GM23338 (cell line): ENCODE results near the gene ANGPTL7. TPM values are rescaled to one million over a fixed set of nuclear protein-coding genes. Genes with fewer than 3 reads are reported as not detected.

ENCODE experiments used
- ATAC-seq: fragments of 200-7000 bp; cut with Tn5 transposase; 3 replicates; pipeline ENCODE4 v1.9.1; 2020
- DNase-seq: peaks from one replicate; pipeline ENCODE4 v3.0.0-alpha.2; 2015; ENCODE audit warnings: low spot score
- H2AFZ ChIP-seq: fragments of 200-600 bp; sonication (generic); 2 replicates; pipeline ENCODE4 v1.8.0; 2016; ENCODE audit warnings: antibody characterized with exemption, mild to moderate bottlenecking, moderate library complexity
- H3F3A ChIP-seq: fragments of 200-600 bp; sonication (generic); replicated peaks from 2 replicates; pipeline ENCODE4 v1.8.0; 2017; ENCODE audit warnings: antibody characterized with exemption, mixed run types, low read depth
- H3K27ac ChIP-seq: fragments of 200-600 bp; sonication (generic); 2 replicates; pipeline ENCODE4 v1.6.1; 2016; ENCODE audit warnings: low read depth
- H3K27me3 ChIP-seq: fragments of 200-600 bp; sonication (generic); 2 replicates; pipeline ENCODE4 v1.8.0; 2016; ENCODE audit warnings: mild to moderate bottlenecking, mixed run types, moderate library complexity; ENCODE audit not compliant: insufficient read depth
- H3K36me3 ChIP-seq: fragments of 200-600 bp; sonication (generic); 2 replicates; pipeline ENCODE4 v1.8.0; 2016; ENCODE audit warnings: mild to moderate bottlenecking; ENCODE audit not compliant: insufficient read depth
- H3K4me1 ChIP-seq: fragments of 200-600 bp; sonication (generic); 2 replicates; pipeline ENCODE4 v1.8.0; 2016; ENCODE audit warnings: mild to moderate bottlenecking, moderate library complexity; ENCODE audit not compliant: insufficient read depth
- H3K4me2 ChIP-seq: fragments of 200-600 bp; sonication (generic); 2 replicates; pipeline ENCODE4 v1.7.1; 2017; ENCODE audit warnings: mixed run types
- H3K4me3 ChIP-seq: fragments of 200-600 bp; sonication (generic); 2 replicates; pipeline ENCODE4 v1.6.1; 2016; ENCODE audit warnings: mixed run types
- H3K79me2 ChIP-seq: fragments of 200-600 bp; sonication (generic); replicated peaks from 2 replicates; pipeline ENCODE4 v1.8.0; 2017; ENCODE audit warnings: mild to moderate bottlenecking; ENCODE audit not compliant: insufficient read depth
- H3K9me2 ChIP-seq: fragments of 200-600 bp; sonication (generic); 2 replicates; pipeline ENCODE4 v1.8.0; 2017; ENCODE audit not compliant: insufficient read depth
- H4K20me1 ChIP-seq: fragments of 200-600 bp; sonication (generic); replicated peaks from 2 replicates; pipeline ENCODE4 v1.8.0; 2017; ENCODE audit warnings: mild to moderate bottlenecking; ENCODE audit not compliant: insufficient read depth
- H3K27ac Mint-ChIP-seq: 2 replicates; pipeline ENCODE4 v1.8.0; 2020; ENCODE audit warnings: inconsistent platforms, mild to moderate bottlenecking, moderate library complexity, mixed read lengths
- H3K27me3 Mint-ChIP-seq: 3 replicates; pipeline ENCODE4 v1.8.0; 2022; ENCODE audit warnings: low read depth, mild to moderate bottlenecking, moderate library complexity, mixed read lengths, inconsistent platforms; ENCODE audit not compliant: insufficient read depth, poor library complexity
- H3K36me3 Mint-ChIP-seq: 3 replicates; pipeline ENCODE4 v1.8.0; 2021; ENCODE audit warnings: low read depth, mild to moderate bottlenecking, inconsistent platforms, moderate library complexity, mixed read lengths
- H3K4me1 Mint-ChIP-seq: 3 replicates; pipeline ENCODE4 v1.8.0; 2020; ENCODE audit warnings: mild to moderate bottlenecking, inconsistent platforms, mixed read lengths
- H3K4me3 Mint-ChIP-seq: 3 replicates; pipeline ENCODE4 v1.8.0; 2021; ENCODE audit warnings: moderate library complexity, mild to moderate bottlenecking, inconsistent platforms, mixed read lengths
- H3K9me3 Mint-ChIP-seq: 3 replicates; pipeline ENCODE4 v1.8.0; 2020; ENCODE audit warnings: moderate library complexity, mild to moderate bottlenecking, inconsistent platforms, mixed read lengths
- CREB1 ChIP-seq: fragments of 250-450 bp; sonication (Bioruptor Pico); IDR thresholded peaks from 2 replicates; pipeline ENCODE4 v1.5.0; 2020; ENCODE audit warnings: low read depth, mild to moderate bottlenecking, moderate library complexity
- ETS1 ChIP-seq: IDR thresholded peaks from 2 replicates; pipeline ENCODE4 v1.6.1; 2016; ENCODE audit warnings: antibody characterized with exemption
- JUNB ChIP-seq: IDR thresholded peaks from one replicate; pipeline ENCODE4 v1.6.1; 2016; ENCODE audit warnings: antibody characterized with exemption; ENCODE audit not compliant: unreplicated experiment
- STAT1 ChIP-seq: IDR thresholded peaks from one replicate; pipeline ENCODE4 v1.6.1; 2016; ENCODE audit warnings: antibody characterized with exemption; ENCODE audit not compliant: unreplicated experiment
- polyA plus RNA-seq: library from polyadenylated mRNA; unstranded; fragments of >200 nt; fragmentation: Nextera tagmentation; extraction: Ambion mirVana; gene quantifications from 2 replicates; pipeline ENCODE4 v1.2.1, GENCODE V29; 2016
- total RNA-seq: library from RNA; depleted of rRNA; stranded (reverse); fragments of >200 nt; shearing (Covaris generic); gene quantifications from 2 replicates; pipeline ENCODE4 v1.2.3, GENCODE V29; 2014
- TF ChIP-seq, protein P1 (sequence below): fragments of 250-450 bp; sonication (Bioruptor Pico); IDR thresholded peaks from 2 replicates; pipeline ENCODE4 v1.5.0; 2020; ENCODE audit warnings: mild to moderate bottlenecking, moderate library complexity

ANGPTL7 gene
- total and polyA plus RNA-seq, 2 experiments from 2014 or later, result 0.13 TPM; not detected in 1

GRCh38 chr1:11174261-11174942 lies 14.8 kb upstream of the ANGPTL7 start:
- Mint-ChIP-seq H3K27ac (peak overlapping the region; percentile 36; the same call in 1 of the 2 replicates), H3K9me3 (no peaks in the 10 kb centered on the region), H3K4me3 (no peak overlapping the region), H3K27me3 (peaks cover 4% of the 10 kb centered on the region), H3K36me3 (no peaks in the 10 kb centered on the region; the same call in 2 of the 3 replicates), H3K4me1 (peaks cover 12% of the 10 kb centered on the region)
- Histone ChIP-seq H3K4me2 (no peak overlapping the region), H3K9me2 (no peaks in the 10 kb centered on the region), H3K79me2 (no peaks in the 10 kb centered on the region), H3K27me3 (no peaks in the 10 kb centered on the region), H3K27ac (no peak overlapping the region; the same call in 1 of the 2 replicates), H3K4me1 (no peaks in the 10 kb centered on the region), H4K20me1 (peaks cover 26% of the 10 kb centered on the region), H3K4me3 (no peak overlapping the region), H3K36me3 (peaks cover 3% of the 10 kb centered on the region; the same call in 1 of the 2 replicates), H3F3A (no peaks in the 10 kb centered on the region), H2AFZ (no peak overlapping the region)
- TF ChIP-seq ETS1 (no peak), JUNB (no peak), CREB1 (no peak), STAT1 (no peak)
- TF ChIP-seq, protein P1, sequence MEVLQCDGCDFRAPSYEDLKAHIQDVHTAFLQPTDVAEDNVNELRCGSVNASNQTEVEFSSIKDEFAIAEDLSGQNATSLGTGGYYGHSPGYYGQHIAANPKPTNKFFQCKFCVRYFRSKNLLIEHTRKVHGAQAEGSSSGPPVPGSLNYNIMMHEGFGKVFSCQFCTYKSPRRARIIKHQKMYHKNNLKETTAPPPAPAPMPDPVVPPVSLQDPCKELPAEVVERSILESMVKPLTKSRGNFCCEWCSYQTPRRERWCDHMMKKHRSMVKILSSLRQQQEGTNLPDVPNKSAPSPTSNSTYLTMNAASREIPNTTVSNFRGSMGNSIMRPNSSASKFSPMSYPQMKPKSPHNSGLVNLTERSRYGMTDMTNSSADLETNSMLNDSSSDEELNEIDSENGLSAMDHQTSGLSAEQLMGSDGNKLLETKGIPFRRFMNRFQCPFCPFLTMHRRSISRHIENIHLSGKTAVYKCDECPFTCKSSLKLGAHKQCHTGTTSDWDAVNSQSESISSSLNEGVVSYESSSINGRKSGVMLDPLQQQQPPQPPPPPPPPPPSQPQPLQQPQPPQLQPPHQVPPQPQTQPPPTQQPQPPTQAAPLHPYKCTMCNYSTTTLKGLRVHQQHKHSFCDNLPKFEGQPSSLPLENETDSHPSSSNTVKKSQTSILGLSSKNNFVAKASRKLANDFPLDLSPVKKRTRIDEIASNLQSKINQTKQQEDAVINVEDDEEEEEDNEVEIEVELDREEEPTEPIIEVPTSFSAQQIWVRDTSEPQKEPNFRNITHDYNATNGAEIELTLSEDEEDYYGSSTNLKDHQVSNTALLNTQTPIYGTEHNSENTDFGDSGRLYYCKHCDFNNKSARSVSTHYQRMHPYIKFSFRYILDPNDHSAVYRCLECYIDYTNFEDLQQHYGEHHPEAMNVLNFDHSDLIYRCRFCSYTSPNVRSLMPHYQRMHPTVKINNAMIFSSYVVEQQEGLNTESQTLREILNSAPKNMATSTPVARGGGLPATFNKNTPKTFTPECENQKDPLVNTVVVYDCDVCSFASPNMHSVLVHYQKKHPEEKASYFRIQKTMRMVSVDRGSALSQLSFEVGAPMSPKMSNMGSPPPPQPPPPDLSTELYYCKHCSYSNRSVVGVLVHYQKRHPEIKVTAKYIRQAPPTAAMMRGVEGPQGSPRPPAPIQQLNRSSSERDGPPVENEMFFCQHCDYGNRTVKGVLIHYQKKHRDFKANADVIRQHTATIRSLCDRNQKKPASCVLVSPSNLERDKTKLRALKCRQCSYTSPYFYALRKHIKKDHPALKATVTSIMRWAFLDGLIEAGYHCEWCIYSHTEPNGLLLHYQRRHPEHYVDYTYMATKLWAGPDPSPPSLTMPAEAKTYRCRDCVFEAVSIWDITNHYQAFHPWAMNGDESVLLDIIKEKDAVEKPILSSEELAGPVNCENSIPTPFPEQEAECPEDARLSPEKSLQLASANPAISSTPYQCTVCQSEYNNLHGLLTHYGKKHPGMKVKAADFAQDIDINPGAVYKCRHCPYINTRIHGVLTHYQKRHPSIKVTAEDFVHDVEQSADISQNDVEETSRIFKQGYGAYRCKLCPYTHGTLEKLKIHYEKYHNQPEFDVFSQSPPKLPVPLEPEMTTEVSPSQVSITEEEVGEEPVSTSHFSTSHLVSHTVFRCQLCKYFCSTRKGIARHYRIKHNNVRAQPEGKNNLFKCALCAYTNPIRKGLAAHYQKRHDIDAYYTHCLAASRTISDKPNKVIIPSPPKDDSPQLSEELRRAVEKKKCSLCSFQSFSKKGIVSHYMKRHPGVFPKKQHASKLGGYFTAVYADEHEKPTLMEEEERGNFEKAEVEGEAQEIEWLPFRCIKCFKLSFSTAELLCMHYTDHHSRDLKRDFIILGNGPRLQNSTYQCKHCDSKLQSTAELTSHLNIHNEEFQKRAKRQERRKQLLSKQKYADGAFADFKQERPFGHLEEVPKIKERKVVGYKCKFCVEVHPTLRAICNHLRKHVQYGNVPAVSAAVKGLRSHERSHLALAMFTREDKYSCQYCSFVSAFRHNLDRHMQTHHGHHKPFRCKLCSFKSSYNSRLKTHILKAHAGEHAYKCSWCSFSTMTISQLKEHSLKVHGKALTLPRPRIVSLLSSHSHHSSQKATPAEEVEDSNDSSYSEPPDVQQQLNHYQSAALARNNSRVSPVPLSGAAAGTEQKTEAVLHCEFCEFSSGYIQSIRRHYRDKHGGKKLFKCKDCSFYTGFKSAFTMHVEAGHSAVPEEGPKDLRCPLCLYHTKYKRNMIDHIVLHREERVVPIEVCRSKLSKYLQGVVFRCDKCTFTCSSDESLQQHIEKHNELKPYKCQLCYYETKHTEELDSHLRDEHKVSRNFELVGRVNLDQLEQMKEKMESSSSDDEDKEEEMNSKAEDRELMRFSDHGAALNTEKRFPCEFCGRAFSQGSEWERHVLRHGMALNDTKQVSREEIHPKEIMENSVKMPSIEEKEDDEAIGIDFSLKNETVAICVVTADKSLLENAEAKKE, result no peak
- DNase-seq (no peak), ATAC-seq (no peak)
